Stimulated activated CD4-positive, alpha-beta T cell treated with anti-CD3 and anti-CD28 coated beads, Interleukin-12 subunit alpha, Interleukin-12 subunit beta, amount 100 ng/mL, for 24 hours (primary cell): Measurements from ENCODE around the gene SEMA3D.

Experiments
- DNase-seq, 2 experiments: peaks; one replicate each; pipeline ENCODE4 v3.0.0-alpha.2; 2020; ENCODE audit warnings: low read depth in 2 of 2

The SEMA3D gene

GRCh38 chr7:85126383-85126782 is 60.5 kb downstream of the SEMA3D start:
- no peak for DNase-seq

DNA sequence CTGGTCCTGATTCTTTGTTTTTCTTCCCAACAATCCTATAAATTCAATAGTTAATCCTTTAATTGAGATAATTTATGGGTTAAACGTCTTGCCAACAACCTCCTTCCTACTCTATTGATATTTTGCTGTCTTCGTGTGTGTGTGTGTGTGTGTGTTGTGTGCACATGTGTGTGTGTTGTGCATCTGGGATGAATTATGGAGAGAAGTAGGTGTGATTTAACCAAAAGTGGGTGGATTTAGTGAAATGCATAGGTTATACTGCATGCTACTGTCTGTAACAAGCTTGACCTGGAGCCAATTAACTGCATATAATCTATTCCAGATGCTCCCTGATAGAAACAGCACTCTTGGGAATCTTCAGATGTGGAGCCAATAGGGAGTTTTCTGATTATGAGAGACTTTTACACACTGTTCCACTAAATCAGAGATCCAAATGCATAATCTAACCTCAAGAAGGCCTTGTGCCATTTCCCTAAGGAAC is 61.2 kb downstream of the SEMA3D start:
- DNase-seq, result no peak

GRCh38 chr7:85125176-85125575 is 61.7 kb downstream of the SEMA3D start:
- DNase-seq, result no peak

DNA sequence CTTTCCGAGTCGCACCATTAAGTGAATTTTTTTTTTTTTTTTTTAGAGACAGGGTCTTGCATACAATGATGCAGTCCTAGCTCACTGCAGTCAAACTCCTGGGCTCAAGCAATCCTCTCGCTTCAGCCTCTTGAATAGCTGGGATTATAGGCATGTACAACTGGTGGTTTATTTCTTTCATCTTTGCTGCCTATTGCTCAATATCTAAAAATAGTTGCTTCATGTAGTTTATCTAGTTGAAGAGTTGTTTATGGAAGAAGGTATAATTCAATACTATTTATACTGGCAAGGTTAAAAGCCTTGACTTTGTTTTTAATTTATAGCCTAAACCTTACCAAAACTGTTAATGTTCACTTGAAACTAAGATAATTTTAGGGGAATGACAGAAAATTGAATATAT is 66.9 kb downstream of the SEMA3D start:
- no peak for DNase-seq

DNA sequence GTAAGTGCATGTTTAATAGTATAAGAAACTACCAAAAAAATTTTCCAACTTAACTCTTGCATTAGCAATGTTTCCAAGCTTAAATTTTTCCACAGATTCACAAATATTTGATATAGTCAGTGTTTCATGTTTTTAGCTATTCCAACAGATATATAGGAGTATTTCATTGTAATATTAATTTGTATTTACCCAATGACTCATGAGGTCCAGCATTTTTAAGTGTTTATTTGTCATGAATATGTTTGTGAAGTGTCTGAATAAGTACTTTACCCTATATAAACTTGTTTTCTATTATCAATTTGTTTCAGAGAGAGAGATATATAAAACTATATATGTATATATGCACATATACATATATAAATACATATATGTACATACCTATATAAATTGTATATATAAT is 71.0 kb downstream of the SEMA3D start:
- DNase-seq, result no peak

DNA sequence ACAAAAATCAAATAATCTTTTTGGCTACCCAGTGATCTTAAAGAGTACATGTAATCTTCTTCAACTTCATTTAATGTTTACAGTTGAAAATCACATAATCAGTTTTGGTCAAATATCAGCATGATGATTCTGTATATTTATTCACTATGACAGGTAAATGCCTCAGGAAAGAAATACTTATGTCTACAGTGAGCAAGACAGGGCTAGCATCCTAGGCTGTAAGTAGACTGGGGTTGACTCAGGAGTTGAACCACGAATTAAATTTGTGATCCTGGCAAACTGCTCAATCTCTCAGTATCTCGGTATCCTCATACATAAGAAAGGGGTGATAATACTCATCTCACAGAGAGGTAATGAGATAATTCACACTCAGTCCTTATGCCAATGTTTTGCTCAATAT is 71.8 kb downstream of the SEMA3D start:
- DNase-seq, result no peak

- no peak for DNase-seq
Observed at GRCh38 chr7:85114342-85114741, 72.5 kb downstream of the SEMA3D start.

DNA sequence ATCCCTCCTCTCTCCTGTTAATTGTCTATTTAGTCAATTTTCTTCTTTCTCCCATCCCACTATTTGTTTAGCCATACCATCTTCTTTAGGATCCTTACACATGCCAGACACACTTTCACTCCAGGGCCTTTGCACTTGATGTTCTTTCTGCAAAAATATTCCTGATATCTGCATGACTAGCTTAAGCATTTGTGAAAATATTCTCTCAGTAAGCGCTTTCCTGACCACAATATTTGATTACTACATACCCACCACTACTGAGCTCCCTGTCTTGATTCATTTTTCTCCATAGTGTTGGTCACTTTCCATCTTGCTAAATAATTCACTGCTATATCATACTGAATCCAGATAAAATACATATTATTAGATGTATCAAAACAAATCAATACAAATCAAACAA is 75.1 kb downstream of the SEMA3D start:
- DNase-seq, result no peak

DNA sequence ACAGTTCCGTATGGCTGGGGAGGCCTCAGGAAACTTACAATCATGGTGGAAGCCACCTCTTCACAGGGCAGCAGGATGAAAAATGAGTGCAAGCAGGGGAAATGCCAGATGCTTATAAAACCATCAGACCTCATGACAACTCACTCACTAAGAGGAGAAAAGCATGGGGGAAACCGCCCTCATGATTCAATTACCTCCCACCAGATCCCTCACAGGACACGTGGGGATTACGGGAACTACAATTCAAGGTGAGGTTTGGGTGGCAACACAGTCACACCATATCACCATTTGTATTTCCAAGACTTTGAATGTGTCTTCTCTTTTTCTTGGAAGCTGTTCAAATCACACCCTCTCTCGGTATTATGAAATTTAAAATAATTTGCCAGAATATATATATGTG is 80.1 kb downstream of the SEMA3D start:
- no peak for DNase-seq

DNA sequence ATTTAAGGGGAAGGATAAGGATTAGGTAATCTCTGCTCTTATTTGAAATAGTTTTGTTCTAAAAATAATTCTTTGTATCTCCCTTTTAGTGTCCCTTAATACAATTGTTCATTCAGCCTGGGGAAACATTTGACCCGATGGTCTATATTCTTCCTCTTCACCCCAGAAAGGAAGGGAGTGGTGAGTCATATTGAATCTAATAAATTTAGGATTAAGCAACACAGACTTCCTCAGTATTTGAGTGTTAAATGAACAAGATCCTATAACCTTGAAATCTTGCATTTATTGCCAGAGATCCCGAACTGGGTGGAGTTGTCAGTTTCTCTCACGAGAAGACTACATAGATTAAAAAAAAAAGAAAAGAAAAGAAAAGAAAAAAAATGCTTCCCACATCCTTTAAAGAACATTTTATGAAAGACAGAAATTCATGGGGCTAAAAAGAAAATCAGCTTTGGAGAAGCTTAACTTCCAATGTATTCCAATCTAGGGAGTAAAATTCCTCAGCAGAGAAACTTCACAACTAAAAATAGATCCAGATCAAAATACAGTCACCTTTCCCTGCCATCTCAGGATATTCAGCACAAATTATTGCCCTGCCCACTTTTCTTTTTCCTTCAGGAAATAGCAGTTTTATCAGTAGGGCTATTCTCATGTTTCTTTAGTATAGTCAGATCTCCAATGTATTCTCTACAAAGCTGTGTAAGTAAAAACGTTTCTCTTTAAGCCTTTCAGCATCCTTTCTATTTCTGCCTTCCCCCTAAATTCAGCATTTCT is 82.2 kb downstream of the SEMA3D start:
- DNase-seq, result no peak

DNA sequence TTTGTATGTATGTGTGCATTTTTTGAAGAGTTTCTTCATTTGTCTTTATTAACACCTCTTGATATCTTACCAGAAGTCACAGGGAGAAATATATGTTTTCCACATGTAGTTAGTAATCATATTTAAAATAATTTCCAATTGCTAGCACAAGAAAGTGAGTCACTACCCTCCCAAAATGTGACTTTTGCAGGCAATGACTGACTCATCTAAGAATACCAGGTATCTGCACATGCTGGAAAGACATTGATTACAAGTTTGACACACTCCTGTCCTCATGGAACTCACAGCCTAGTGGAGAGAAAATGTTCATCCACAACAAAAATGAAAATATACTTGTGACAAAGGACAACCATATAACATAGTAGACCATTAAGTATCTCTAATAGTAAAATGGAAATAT is 82.9 kb downstream of the SEMA3D start:
- no peak for DNase-seq

GRCh38 chr7:85103357-85103756 is 83.5 kb downstream of the SEMA3D start:
- no peak for DNase-seq

- no peak for DNase-seq
Observed at GRCh38 chr7:85102813-85103350, 84.0 kb downstream of the SEMA3D start.

- no peak for DNase-seq
Observed at GRCh38 chr7:85101347-85101746, 85.5 kb downstream of the SEMA3D start.

GRCh38 chr7:85097844-85098243 is 89.0 kb downstream of the SEMA3D start:
- DNase-seq, result no peak

GRCh38 chr7:85095806-85096205 is 91.0 kb downstream of the SEMA3D start:
- DNase-seq, result no peak

GRCh38 chr7:85095366-85095765 is 91.5 kb downstream of the SEMA3D start:
- no peak for DNase-seq

GRCh38 chr7:85094046-85094725 is 92.7 kb downstream of the SEMA3D start:
- no peak for DNase-seq

DNA sequence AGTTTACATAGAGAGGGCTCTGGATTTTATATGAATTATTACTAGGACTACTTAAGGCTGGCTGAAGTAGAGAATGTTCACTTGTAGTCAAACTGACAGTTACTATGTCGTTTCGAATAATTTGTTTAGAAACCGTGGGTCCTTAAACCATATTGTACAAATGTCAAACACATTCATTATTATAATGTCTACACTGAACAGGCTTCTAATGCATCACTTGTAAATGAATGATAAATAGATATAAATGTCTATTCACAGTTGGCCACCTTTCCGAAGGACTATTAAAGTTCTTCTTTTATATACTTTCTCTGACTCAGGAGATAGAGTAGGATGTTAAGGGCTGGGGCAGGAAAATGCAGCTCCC is 95.3 kb downstream of the SEMA3D start:
- DNase-seq, result no peak

- no peak for DNase-seq
Observed at GRCh38 chr7:85090919-85091564, 95.8 kb downstream of the SEMA3D start.

DNA sequence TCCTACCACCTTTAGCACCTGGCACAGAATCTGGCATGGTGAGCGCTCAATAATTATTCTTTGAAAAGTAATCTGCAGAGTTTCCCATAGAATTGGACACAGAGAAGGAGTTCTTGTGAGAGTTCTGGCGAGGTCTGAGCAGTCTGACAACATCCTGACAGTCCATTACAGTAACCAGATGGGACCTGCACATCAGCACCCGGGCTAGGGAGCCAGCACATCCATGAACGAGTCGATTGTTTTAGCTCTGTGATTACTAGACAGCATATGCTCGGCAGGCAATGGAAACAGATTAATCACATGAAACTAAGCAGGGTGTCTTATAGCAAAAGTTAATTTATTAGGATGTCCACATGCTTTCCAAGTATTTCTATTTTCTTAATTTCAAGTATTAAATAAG is 96.7 kb downstream of the SEMA3D start:
- DNase-seq, result no peak

DNA sequence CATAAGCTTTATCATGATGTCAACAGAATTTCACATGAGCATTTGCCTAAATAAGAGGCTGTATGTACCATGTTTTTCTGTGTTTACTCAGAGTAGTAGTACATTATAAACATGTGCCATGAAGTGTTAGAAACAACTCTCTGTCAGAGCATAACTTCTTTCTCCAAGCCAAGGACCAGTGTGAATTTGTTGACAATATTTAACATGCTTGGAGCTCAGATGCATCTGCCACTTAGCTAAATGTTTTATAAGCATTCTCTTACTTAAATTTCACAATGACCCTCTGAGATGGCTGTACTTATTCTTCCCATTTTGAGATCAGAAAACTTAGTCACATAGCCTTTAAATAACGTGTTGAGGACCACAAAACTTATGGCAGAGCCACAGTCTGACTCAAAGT is 105.0 kb downstream of the SEMA3D start:
- no peak for DNase-seq

DNA sequence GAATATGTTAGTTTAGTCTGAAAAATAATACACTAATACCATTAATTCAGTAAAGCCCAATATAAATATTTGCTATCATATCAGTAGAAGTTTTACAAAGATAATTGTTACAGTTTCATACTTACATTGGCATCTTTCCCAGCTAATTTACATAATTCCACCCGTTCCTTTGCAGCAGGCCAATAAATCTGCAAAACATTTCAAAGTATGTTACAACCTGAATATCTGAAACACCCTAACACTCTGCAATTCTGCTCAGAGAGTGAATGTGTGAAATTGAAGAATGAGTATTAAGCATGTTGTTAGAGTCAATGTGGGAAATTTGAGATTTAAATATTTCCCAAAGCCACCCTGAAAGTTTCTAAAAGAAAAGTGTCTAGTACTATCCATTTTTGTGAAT is 105.5 kb downstream of the SEMA3D start:
- DNase-seq, result no peak
